ENCODE measurements around the gene RAC3.

DNA sequence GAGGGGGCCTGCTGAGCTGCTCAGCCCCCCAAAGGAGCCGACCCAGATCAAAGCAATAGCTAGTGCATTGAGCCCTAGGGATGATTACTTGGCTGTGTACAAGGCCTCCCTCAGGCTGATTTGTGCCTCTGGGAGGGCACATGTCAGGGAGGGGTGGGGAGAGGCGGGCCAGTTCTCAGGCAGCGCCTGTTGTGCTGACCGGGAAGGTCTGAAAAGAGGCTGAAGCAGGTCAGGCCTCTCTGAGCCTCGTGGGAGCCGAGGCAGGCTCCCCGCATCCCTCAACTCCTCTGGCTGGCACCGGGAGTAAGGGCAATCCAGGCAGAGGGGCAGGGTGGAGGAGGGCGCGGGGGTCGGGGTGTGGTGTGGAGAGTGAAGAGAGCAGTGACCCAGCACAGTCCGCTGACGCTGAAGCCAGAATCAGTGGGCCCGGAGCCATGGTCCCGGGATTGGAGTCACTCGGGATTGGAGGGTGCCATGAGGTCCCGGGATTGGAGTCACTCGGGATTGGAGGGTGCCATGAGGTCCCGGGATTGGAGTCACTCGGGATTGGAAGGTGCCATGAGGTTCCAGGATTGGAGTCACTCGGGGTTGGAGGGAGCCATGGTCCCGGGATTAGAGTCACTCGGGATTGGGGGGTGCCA is 3.0 kb downstream of the RAC3 start:
- TF ChIP-seq CTCF (IDR thresholded peaks at IDR 0.05; ENCODE audit: borderline replicate concordance, extremely low read depth, low read length, poor library complexity, severe bottlenecking) = no peak
- no peak for TF ChIP-seq EZH2 (IDR thresholded peaks at IDR 0.05; ENCODE audit: borderline replicate concordance, low read depth, low read length, severe bottlenecking)

All from DND-41 (cell line).